Sciatic nerve (tissue), 2 donors: ENCODE results near the gene RBM22. TPM values are rescaled to one million over a fixed set of nuclear protein-coding genes. Genes with fewer than 3 reads are reported as not detected.

Experiments
- ATAC-seq: fragments of 200-7000 bp; cut with Tn5 transposase; one replicate; pipeline ENCODE4 v1.9.1; 2020; ENCODE audit warnings: mild to moderate bottlenecking, moderate library complexity
- DNase-seq: peaks from one replicate; pipeline ENCODE4 v3.0.0-alpha.2; 2020; ENCODE audit warnings: low spot score
- intact Hi-C: fragments of 100-400 bp; cut with DNase I; formaldehyde crosslinking; loops from one replicate; pipeline ENCODE4 v1.14.2; 2022
- total RNA-seq: library from RNA; stranded (reverse); fragmentation: NEBNext Ultra II Directional; extraction: Animal tissue kit (Norgen Biotek cat#: 25700); gene quantifications from one replicate; pipeline ENCODE4 v1.2.1, GENCODE V29; 2021
- donor health status: DM: no; HTN: no; CAD: no.
- donor health status: DM: no; HTN: no; CAD: no.

The RBM22 gene
- total RNA-seq, 1 donor from 2014 or later, result 49.0 TPM

- DNase-seq (peak; percentile 86), ATAC-seq (peak; percentile 62)
- intact Hi-C loops, result loop anchor here (5.0 kb wide), 1 partner anchor 80 kb away; no protein-coding TSS in a partner anchor
These were observed 58.3 kb downstream of the RBM22 start for GRCh38 chr5:150642567-150642927.

- intact Hi-C loops, result loop anchor here (5.0 kb wide), 1 partner anchor 80 kb away; no protein-coding TSS in a partner anchor
- no peak for ATAC-seq
- DNase-seq, result peak; percentile 61
These were observed 58.9 kb downstream of the RBM22 start for GRCh38 chr5:150641824-150642566.

- intact Hi-C loops, result loop anchor here (5.0 kb wide), 1 partner anchor 79 kb away; no protein-coding TSS in a partner anchor
- DNase-seq (peak; percentile 81), ATAC-seq (peak; percentile 81)
These were observed 59.8 kb downstream of the RBM22 start for GRCh38 chr5:150641006-150641570.

Other genes with a start within 250 kb of the RBM22 start
- gene NDST1, start 192.9 kb downstream of the RBM22 start, total RNA-seq, result 109 TPM
- gene SYNPO, start 60.4 kb downstream of the RBM22 start, total RNA-seq, result 179 TPM
- 17.9 TPM for gene MYOZ3, start 39.8 kb downstream of the RBM22 start, total RNA-seq
- gene DCTN4, start 58.0 kb upstream of the RBM22 start, total RNA-seq, result 69.4 TPM
- gene SMIM3, start 77.7 kb upstream of the RBM22 start, total RNA-seq, result 20.4 TPM
- gene IRGM, start 145.5 kb upstream of the RBM22 start, total RNA-seq, result not detected
- 6.2 TPM for gene ZNF300, start 203.9 kb upstream of the RBM22 start, total RNA-seq